Activated CD4-positive, alpha-beta T cell treated with anti-CD3 and anti-CD28 coated beads, Interleukin-2, amount 50 U/mL, for 24 hours (primary cell): ENCODE data around the gene ARID5A.
A peak's percentile ranks its signal among the peaks of the same experiment; 100 is the strongest.
"Not testable (repeated sequence)": the region's sequence is repeated elsewhere in the genome, so short reads cannot be mapped to it uniquely, and the experiment has no call there.

ENCODE experiments used
- DNase-seq, 2 donors: peaks; one replicate each; pipeline ENCODE4 v3.0.0-alpha.2; 2020; ENCODE audit warnings: low read depth in 1 of 2, low spot score in 1 of 2

The ARID5A gene

GRCh38 chr2:96536445-96537065, at the start of gene ARID5A:
Gene ARID5A, plus strand, starts transcription at chr2:96536752. Its CDS starts 75 bp downstream, at chr2:96536827.
- peak; percentile 85 to 88 for DNase-seq

DNA sequence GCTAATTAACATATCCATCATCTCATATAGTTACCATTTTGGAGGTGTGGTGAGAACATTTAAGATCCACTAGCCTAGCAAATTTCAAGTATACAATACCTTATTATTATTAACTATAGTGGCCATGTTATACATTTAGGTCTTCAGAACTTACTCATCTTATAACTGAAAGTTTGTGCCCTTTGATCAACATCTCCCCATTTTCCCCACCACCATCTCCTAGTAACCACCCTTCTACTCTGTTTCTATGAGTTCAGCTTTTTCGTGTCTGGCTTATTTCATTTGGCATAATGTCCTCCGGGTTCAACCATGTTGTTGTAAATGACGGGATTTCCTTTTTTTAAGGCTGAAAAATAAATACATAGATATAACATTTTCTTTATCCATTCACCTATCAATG, 47.3 kb upstream of the ARID5A start:
- no peak for DNase-seq

- DNase-seq: no peak
These were observed 46.9 kb upstream of the ARID5A start for GRCh38 chr2:96489663-96490062.

DNA sequence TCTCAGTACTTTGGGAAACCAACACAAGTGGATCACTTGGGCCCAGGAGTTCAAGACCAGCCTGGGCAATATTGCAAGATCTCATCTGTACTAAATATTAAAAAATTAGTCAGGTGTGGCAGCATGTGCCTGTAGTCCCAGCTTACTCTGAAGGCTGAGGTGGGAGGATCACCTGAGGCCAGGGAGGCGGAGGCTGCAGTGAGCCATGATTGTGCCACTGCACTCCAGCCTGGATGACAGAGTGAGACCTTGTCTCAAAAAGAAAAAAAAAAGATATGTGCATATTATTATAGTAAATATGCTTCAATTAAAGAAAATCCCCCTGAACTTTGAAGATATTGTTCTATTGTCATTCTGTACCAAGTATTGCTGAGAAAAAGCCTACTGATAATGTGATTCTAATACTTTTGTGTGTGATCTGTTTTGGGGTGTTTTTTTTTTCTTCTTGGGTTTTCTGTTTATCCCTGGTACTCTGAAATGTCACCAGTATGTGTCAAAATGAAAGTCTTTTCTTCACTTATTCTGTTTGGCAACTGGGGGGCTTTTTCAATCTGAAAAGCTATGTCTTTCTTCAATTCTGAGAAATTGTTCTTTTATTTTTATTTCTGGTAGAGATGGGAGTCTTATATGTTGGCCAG, 44.6 kb upstream of the ARID5A start:
- DNase-seq: no peak

DNA sequence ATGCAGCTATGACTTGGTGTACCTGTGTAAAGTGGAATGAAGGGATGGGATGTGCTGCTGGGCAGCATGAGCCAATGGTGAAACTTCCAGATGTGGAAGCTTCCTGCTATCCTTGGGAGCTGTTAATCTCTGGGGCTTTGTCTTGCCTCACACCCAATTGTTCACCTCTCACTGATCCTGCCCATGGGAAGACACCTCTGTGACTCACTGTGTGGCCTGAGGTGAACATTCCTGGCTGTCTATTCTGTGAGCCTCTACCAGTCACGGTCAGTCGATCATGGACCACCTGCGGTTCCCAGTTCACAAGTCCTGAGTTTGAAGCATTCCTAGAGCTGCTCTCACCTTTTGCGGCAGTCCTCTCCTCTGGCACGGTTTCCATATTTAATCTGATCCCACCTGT, 43.5 kb upstream of the ARID5A start:
- no peak for DNase-seq

- no peak for DNase-seq
These were observed 42.4 kb upstream of the ARID5A start for GRCh38 chr2:96494188-96494587.

- DNase-seq: no peak
These were observed 40.4 kb upstream of the ARID5A start for GRCh38 chr2:96495982-96496629.

- no peak for DNase-seq
These were observed 38.5 kb upstream of the ARID5A start for GRCh38 chr2:96498021-96498431.

DNA sequence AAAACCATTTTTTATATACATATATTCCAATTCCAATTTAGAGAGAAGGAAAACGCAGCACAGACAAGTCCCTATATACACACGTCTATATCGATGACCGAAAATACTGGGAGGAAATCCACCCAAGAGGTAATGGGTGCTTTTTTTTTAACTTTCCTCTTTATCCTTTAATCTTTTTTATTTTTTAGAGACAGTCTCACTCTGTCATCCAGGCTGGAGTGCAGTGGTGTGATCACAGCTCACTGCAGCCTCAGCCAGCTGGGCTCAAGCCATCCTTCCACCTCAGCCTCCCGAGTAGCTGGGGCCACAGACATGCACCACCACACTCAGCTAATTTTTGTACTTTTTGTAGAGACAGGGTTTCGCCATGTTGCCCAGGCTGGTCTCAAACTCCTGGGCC, 37.9 kb upstream of the ARID5A start:
- not testable (repeated sequence) for DNase-seq

DNA sequence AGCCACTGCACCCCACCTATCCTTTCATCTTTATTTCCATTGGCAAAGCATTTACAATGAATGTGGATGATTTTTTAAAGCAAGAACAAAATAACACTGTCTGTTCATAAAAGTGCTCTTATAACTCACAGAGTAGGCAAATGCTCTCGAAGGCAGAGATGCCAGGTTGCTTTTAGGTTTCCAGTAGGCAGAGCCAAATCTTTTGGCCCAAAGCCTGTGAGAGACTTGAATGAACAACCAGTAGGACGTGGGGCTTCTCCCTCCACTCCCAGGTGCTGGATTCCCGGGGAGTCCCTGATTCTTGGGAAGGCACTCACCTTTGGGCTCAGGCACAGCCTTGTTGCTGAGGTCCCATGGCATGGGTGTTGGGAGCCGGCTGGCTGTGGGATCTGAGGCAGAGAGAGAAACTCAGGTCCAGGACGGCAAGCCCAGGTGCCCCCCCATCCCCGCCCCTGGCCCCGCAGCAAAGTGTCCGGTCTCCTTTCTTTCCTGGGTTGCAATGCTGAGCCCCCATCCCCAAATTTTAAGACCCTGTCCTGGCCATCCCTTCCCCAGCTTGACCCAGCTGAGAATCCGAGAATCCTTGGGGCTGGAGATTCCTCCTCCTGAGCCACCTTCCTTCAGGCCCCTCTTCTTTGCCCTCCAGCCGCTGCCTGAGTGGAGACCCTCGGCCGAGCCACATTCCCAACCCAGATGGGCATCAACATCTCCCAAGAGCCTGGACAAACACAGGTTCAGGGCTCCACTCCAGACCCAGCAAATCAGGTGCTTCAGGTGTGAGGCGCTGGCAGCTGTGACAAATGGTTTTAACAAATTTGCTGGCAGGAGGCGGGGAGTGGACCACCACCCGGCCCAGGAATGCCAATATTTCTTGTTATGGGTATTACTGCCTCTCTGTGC, 37.2 kb upstream of the ARID5A start:
- no peak for DNase-seq

DNA sequence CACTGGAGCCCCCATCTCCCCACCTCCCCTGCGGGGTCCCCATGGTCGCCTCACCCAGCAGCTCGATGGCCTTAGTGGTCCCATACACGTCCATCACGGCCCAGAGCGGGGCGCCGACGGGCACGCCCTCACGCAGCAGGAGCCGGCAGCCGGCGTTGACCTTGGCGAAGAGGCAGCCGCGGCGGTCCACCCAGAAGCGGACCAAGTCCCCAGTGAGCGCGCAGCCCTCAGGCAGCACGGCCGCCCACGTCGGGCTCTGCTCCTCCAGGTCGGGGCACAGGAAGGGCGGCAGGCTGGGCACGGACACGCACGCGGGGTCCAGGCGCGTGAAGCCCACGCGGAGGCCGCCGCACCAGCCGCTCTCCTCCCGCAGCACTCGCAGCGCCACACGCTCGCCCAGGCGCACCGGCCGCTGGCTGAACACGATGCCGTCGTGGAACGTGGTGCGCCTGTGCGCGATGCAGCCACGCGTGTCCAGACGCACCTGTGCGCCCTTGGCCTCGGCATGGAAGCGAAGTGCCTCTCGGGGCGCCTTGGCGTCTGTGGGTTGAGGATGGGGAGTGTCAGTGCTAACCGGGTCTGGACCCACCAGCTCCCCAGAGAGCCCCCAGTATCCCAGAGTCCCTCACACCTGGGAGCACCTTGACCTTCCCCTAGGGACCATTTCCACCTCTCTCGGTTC, 36.0 kb upstream of the ARID5A start:
- DNase-seq: no peak

DNA sequence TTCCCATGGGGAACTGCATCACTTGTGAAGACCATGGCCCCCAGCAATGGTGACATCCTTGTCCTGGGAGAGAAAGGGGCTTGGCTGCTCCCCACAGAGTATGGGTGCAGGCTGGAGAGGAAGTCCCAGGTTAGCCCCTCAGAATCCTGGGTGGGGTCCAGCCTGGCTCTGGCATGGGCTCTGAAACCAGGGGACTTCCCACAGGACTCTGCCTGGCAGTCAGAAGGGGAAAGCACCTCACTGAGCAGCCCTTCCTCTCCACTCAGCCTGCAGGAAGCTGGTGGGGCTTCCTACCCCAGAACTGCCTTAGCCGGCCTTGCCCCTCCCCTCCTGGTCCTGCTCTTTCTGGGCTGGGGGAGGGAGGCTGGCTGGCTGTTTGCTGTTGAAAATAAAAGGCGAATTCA, 35.1 kb upstream of the ARID5A start:
- DNase-seq: no peak

- DNase-seq: no peak
These were observed 34.4 kb upstream of the ARID5A start for GRCh38 chr2:96501886-96502810.

DNA sequence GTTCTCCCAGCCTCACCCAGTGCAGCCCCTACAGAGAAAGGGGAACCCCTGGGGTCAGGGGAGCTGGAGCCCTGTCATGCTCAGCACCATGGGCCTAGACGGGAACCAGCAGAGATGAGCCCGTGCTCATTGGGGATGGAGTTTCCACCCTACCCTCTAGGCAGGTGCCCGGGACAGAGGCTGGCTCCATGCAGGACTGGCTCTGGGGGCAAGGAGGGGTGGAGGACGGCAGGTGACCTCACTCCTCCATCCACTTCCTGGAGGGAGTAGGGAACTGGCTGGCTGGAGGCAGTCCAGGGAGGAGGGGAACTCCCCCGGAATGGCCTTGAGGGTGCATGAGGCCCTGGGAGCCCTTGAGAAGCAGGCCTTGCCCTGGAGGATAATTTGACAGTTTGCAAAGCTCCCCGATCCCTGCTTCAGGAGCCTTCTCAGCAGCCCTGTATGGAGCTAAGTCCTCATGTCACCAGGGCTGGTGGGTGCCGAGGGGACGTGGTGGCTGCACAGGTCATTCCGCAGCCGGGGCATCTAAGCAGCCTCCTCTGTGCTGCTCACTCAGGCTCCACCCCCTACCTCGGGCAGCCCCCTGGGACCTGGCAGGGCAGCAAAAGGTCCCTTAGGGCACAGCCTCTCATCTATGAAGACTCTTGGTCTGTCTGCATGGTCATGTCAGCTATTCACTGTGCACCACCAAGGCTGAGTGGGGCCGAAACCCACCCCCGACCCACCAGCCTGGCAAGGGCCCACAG, 33.5 kb upstream of the ARID5A start:
- no peak for DNase-seq

- DNase-seq: no peak
These were observed 32.8 kb upstream of the ARID5A start for GRCh38 chr2:96503637-96504243.

DNA sequence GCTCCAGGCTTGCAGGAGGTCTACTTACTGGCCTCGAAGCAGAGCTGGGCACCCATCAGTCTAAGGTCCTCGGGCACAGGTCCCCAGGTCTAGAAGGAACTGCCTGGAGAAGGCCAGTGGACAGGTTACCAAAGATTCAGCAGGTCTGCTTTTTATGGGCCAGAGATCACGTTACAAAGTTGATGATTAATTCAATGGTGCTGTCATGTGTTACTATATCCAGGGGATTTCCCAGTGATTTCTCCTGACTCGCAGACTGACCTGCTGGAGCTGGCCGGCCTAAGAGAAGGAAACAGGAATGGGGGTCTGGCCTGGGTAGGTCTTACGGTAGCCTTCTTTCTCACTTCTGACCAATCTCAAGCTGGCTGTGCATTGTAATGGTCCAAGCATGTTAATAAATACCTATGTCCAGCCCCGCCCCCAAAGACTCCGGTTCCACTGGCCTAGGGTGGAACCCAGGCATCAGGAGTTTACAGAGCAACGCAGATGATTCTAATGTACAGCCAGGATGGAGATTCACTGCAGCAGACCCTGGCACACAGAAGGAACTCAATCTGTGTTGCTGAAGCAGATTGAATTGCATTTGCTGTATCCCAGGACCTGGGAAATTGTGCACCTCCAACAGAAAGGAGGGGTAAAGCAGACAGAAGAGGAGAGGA, 31.2 kb upstream of the ARID5A start, which contains the start of gene NEURL3:
Gene NEURL3, minus strand, starts transcription at position 127 of the 659 bp plus-strand sequence. Its CDS starts 71 bp downstream, at position 56.
- DNase-seq: no peak

- no peak for DNase-seq
These were observed 30.3 kb upstream of the ARID5A start for GRCh38 chr2:96506016-96506906.
